Caki2 (cell line): ENCODE results near the gene TXNRD1. TPM values are rescaled to one million over a fixed set of nuclear protein-coding genes. Genes with fewer than 3 reads are reported as not detected.

Source experiments
- DNase-seq: peaks from one replicate; pipeline ENCODE4 v3.0.0-alpha.2; 2015; ENCODE audit warnings: low read depth
- in situ Hi-C: cut with HindIII; loops from 2 replicates; pipeline ENCODE4 v1.10.0; 2016; ENCODE audit warnings: low sequenced_read_pairs, low pct_unique_long_range_greater_than_20kb, mixed read lengths
- total RNA-seq: library from RNA; depleted of rRNA; stranded (reverse); fragments of >200 nt; shearing (Covaris generic); gene quantifications from 2 replicates; pipeline ENCODE4 v1.2.3, GENCODE V29; 2014; ENCODE audit warnings: low replicate concordance

TXNRD1 gene
- total RNA-seq, 1 experiment from 2014 or later, result 1,656 TPM

GRCh38 chr12:104350211-104351056, 134.9 kb downstream of the TXNRD1 start:
- peak; percentile 10 for DNase-seq
- in situ Hi-C loops, result no loop called here

GRCh38 chr12:104351057-104351983, 135.7 kb downstream of the TXNRD1 start:
- DNase-seq, result no peak
- in situ Hi-C loops, result no loop called here

- DNase-seq, result no peak
- in situ Hi-C loops, result no loop called here
Observed at GRCh38 chr12:104352106-104352713, 136.6 kb downstream of the TXNRD1 start.

- in situ Hi-C loops, result no loop called here
Observed at GRCh38 chr12:104353012-104353981, 137.7 kb downstream of the TXNRD1 start.

GRCh38 chr12:104354167-104354867, 138.7 kb downstream of the TXNRD1 start:
- in situ Hi-C loops, result no loop called here
- peak; percentile 57 for DNase-seq

More at GRCh38 chr12:104353012-104353981, 137.7 kb downstream of the TXNRD1 start:
- DNase-seq, result peak; percentile 70

GRCh38 chr12:104354868-104355570, 139.4 kb downstream of the TXNRD1 start:
- DNase-seq, result no peak
- in situ Hi-C loops, result no loop called here

GRCh38 chr12:104355630-104356029, 140.1 kb downstream of the TXNRD1 start:
- in situ Hi-C loops, result no loop called here
- DNase-seq, result no peak

GRCh38 chr12:104356231-104357115, 140.9 kb downstream of the TXNRD1 start:
- no peak for DNase-seq
- in situ Hi-C loops, result no loop called here

- no peak for DNase-seq
- in situ Hi-C loops, result no loop called here
Observed at GRCh38 chr12:104357421-104357952, 141.9 kb downstream of the TXNRD1 start.

GRCh38 chr12:104358353-104359003, 142.9 kb downstream of the TXNRD1 start:
- DNase-seq, result no peak
- in situ Hi-C loops, result no loop called here

- no peak for DNase-seq
- in situ Hi-C loops, result no loop called here
Observed at GRCh38 chr12:104359216-104359615, 143.6 kb downstream of the TXNRD1 start.

- in situ Hi-C loops, result no loop called here
- no peak for DNase-seq
Observed at GRCh38 chr12:104360157-104360556, 144.6 kb downstream of the TXNRD1 start.

- in situ Hi-C loops, result no loop called here
- DNase-seq, result no peak
Observed at GRCh38 chr12:104360983-104361707, 145.6 kb downstream of the TXNRD1 start.

GRCh38 chr12:104365921-104366410, 150.4 kb downstream of the TXNRD1 start:
- in situ Hi-C loops, result no loop called here
- DNase-seq, result no peak
